ENCODE measurements around the gene DUSP2.
A peak's percentile ranks its signal among the peaks of the same experiment; 100 is the strongest.

The DUSP2 gene

DNA sequence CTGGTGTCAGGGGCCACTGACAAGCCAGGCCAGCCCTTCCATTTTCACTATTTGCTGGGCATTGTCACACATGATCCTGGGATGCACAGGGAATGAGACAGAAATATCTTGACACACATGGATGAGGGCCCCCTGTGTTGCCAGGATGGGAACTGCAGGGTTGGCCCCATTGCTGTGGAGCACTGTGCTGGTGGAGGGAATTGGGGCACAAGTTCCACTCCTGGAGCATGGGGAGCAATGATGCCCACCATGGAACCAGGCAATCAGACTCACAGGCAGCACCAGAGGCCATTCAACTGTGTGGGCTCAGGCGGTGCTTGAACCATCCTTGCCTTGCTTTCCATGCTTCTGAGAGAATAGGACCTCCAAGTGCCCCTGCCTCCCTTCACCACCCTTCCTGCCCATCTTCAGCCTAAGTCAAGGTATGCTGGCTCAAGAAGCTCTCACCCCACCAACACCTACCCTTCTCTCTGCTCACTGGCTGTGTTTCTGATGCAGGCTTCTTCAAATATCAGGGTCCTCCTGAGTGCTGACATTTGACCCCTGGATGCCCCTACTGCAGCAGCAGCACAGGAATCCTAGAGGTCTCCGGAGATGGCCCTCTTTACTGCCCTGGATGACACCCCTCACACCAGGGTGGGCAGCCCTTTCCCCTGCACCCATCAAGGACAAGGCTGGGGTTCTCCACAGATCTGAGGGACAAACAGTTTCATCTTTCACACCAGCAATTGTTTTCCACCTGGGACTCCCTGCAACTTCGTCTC is 39.9 kb downstream of the DUSP2 start:
- ChIA-PET CTCF (interaction anchor here (1.1 kb wide), 1 partner anchor 12 kb away, joined by 3 read pairs; no protein-coding TSS in a partner anchor), POLR2A (ENCODE audit: low non-redundant PET) (no interaction called here)
- no peak for TF ChIP-seq CTCF (conservative IDR thresholded peaks at IDR 0.05; ENCODE audit: low read depth)
- no peak for DNase-seq (ENCODE audit: low spot score)
- H3K27ac ChIP-seq = no peak overlapping the region

DNA sequence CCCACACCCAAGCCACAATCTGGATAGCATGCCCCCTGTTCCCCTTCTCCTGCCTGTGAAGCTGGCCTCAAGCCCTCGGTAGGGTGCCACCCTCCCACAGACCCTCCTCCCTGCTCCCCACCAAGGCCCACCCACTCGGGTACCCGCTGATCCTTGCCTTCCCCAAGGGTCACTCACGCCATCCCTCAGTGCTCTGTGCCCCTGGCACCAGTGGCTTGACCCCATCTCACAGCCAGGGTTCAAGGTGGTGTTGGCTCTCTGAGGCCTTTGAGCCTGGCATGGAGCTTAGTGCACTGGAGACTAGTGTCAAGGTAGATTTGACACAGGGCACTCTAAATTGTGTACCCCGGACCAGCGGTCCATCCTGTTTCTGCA is 40.8 kb downstream of the DUSP2 start:
- no peak for TF ChIP-seq CTCF (conservative IDR thresholded peaks at IDR 0.05; ENCODE audit: low read depth)
- CTCF ChIA-PET = interaction anchor here (1.1 kb wide), 1 partner anchor 13 kb away, joined by 3 read pairs; no protein-coding TSS in a partner anchor
- POLR2A ChIA-PET (ENCODE audit: low non-redundant PET) = no interaction called here

DNA sequence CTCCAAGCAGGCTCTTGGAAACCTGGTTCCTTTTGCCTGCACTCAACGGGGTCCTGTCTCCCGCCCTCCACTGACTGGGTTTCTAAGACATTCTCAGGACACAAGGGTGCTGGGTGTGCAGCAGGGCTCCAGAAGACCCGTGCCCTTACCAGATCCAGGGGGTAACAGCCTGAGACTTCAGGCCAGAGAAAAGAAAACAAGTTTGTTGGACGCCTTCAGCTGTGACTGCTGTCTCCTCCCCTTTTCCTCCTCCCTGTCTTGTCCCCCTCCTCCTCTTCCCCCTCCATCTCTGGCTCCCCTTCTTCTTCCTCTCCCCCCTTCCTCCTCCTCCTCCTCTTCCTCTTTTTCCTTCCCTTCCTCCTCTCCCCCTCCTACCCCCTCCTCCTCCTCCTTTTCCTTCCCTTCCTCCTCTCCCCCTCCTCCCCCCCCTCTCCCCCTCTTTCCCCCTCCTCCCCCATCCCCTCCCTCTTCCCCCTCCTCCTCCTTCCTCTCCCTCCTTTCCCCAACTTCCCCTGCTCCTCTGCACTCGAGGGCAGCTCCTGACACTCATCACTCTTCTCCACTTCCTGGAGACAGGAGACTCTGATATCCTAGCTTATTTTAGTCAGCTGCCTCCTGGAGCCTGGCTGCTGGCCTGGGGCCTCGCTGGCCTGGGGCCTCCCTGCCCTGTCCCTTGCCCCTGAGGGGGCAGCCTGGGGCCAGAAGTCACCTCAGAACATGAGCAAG is 41.3 kb downstream of the DUSP2 start:
- no peak for DNase-seq (ENCODE audit: low spot score)
- no peak for TF ChIP-seq CTCF (conservative IDR thresholded peaks at IDR 0.05; ENCODE audit: low read depth)
- POLR2A ChIA-PET (ENCODE audit: low non-redundant PET) = no interaction called here
- H3K27ac ChIP-seq = peak overlapping the region; percentile 22; the same call in 1 of the 2 replicates
- CTCF ChIA-PET = interaction anchor here (1.1 kb wide), 1 partner anchor 13 kb away, joined by 3 read pairs; no protein-coding TSS in a partner anchor

More for the DNA sequence above, 40.8 kb downstream of the DUSP2 start:
- DNase-seq (ENCODE audit: low spot score) = no peak
- no peak overlapping the region for H3K27ac ChIP-seq

GRCh38 chr2:96103187-96103601 is 42.0 kb downstream of the DUSP2 start:
- ChIA-PET CTCF (interaction anchor here (0.6 kb wide), 1 partner anchor 156 kb away, joined by 4 read pairs; no protein-coding TSS in a partner anchor), POLR2A (ENCODE audit: low non-redundant PET) (no interaction called here)
- DNase-seq (ENCODE audit: low spot score) = no peak
- peak overlapping the region; percentile 22; the same call in 1 of the 2 replicates for H3K27ac ChIP-seq
- no peak for TF ChIP-seq CTCF (conservative IDR thresholded peaks at IDR 0.05; ENCODE audit: low read depth)

DNA sequence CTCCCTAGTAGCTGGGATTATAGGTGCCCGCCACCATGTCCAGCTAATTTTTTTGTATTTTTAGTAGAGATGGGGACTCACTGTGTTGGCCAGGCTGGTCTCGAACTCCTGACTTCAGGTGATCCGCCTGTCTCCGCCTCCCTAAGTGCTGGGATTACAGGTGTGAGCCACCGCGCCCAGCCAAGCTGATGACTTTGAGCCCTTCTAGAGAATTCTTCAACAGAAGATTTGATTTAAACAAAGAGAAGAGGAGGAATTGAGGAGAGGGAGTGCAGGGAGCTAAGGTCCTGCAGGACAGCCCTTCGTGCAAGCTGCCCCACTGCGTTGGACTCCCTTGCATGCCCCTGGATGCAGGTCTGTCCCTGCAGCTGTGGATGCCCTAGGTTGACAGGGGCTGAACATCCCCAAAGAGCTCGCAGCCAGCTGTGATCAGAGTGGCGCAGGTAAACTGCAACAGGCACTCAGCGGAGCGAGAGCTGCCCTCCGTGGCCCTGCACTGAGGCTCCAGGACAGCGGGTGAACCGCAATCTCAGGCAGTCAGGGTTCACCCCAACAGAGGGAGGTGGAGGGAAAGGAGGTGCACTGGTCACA is 42.5 kb downstream of the DUSP2 start:
- CTCF ChIA-PET = interaction anchor here (0.6 kb wide), 2 partner anchors 139 to 157 kb away, joined by 3 to 4 read pairs; no protein-coding TSS in a partner anchor
- TF ChIP-seq CTCF (conservative IDR thresholded peaks at IDR 0.05; ENCODE audit: low read depth) = no peak
- no peak overlapping the region; the same call in 1 of the 2 replicates for H3K27ac ChIP-seq
- POLR2A ChIA-PET (ENCODE audit: low non-redundant PET) = no interaction called here
- no peak for DNase-seq (ENCODE audit: low spot score)

GRCh38 chr2:96100893-96101304 is 44.3 kb downstream of the DUSP2 start:
- DNase-seq (ENCODE audit: low spot score) = no peak
- ChIA-PET CTCF (interaction anchor here (0.6 to 1.4 kb wide), 3 partner anchors 16 to 73 kb away, joined by 3 to 6 read pairs (median 4); no protein-coding TSS in a partner anchor), POLR2A (ENCODE audit: low non-redundant PET) (no interaction called here)
- TF ChIP-seq CTCF (conservative IDR thresholded peaks at IDR 0.05; ENCODE audit: low read depth) = no peak
- H3K27ac ChIP-seq = peak overlapping the region; percentile 67
